ENCODE results near the gene YWHAG. TPM values are rescaled to one million over a fixed set of nuclear protein-coding genes. Genes with fewer than 3 reads are reported as not detected.

Gene YWHAG
- polyA plus RNA-seq, 1 of the 3 experiments (the other 2 are of a cell fraction), result 60.4 TPM

DNA sequence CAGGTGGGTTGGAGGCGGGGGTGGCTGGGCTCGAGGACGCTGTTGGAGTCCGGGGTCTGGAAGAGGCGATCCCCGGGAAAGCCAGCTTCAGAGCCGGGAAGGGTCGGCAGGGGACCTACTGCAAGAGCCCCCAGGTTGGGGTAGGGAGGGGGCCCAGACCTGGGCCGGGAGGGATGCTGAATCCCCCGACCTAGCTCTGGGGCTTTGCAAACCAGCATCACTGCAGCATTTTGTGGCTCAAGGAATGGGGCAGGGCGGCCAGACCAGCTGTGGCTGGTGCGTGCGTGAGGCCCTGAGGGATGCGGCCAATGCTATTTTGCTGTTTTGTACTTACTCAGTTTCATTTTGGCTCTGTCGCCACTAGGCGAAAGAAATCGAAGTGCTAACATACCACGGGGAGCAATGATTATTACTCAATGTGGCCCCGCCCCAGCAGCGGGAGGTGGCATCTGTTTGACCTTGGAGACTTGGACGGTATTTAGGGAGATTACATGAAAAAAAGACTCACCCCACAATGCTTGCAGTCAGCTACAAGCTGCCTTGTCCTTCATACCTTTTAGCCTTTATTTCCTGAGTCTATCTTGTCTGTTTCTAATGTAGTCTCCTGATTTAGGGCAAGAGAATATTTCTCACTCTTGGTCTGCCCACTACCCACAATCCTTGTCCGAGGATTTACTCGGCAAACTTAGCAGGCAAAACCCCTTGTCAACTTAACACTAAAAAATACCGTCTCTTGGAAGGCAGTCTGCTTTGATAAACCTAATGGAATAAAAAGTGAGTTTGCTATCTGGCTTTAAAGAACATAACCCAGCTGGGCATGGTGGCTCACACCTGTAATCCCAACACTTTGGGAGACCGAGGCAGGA, 40.1 kb downstream of the YWHAG start:
- ChIA-PET POLR2A (interaction anchor here (0.8 to 4.1 kb wide), 21 partner anchors 8 to 271 kb away, joined by 3 to 24 read pairs (median 6); partner anchors contain the start of genes HSPB1, MDH2, STYXL1 and YWHAG), CTCF (interaction anchor here (0.8 to 21.0 kb wide), 15 partner anchors 12 to 271 kb away, joined by 3 to 774 read pairs (median 6); partner anchors contain the start of genes HSPB1, SRRM3, STYXL1 and YWHAG)
- peak; percentile 79 for DNase-seq
- no peaks in the 10 kb centered on the region for H3K27me3 ChIP-seq (ENCODE audit: insufficient read depth)
- H3K4me1 ChIP-seq (ENCODE audit: control insufficient read depth in 1 of 2, insufficient read depth in 2 of 2, low read depth in 1 of 2, low read length in 1 of 2), result peaks cover 0 to 16% of the 10 kb centered on the region in 2 experiments; a peak in 2 of 4 replicates
- peak overlapping the region; percentile 66 to 92 for H3K27ac ChIP-seq (ENCODE audit: low read depth in 2 of 2, low read length in 1 of 2)
- 6% methylated on average over 20 of the region's 25 CpGs for WGBS (ENCODE audit: low lambda C conversion rate)
- peak overlapping the region; percentile 93 for H3K4me2 ChIP-seq
- H3K9me3 ChIP-seq, result no peaks in the 10 kb centered on the region
- peak overlapping the region; percentile 71 for H3K9ac ChIP-seq
- H3K79me2 ChIP-seq (ENCODE audit: insufficient read depth), result peaks cover 22% of the 10 kb centered on the region
- H2AFZ ChIP-seq (ENCODE audit: low read depth), result peak overlapping the region; percentile 43; the same call in 1 of the 2 replicates
- H3K4me3 ChIP-seq (ENCODE audit: low read depth in 2 of 2, low read length in 1 of 2), result peak overlapping the region; percentile 57 to 82
- peaks cover 2 to 21% of the 10 kb centered on the region in 2 experiments for H3K36me3 ChIP-seq (replicated peaks in 1 of 2; ENCODE audit: control insufficient read depth in 1 of 2, insufficient read depth in 2 of 2, low read length in 1 of 2)
- peaks cover 42% of the 10 kb centered on the region for H3F3A ChIP-seq (replicated peaks; ENCODE audit: insufficient read depth)
- H3K9me2 ChIP-seq, result no peaks in the 10 kb centered on the region
- H4K20me1 ChIP-seq (ENCODE audit: insufficient read depth), result peaks cover 13% of the 10 kb centered on the region
- TF ChIP-seq ELF1 (IDR thresholded peaks at IDR 0.05) (no peak), NRF1 (IDR thresholded peaks at IDR 0.05; ENCODE audit: low read depth, low read length) (no peak; the same call in 1 of the 2 replicates), RFX5 (IDR thresholded peaks at IDR 0.05; ENCODE audit: low read length) (no peak), PBX3 (IDR thresholded peaks at IDR 0.05) (no peak), USF1 (IDR thresholded peaks at IDR 0.05; ENCODE audit: borderline replicate concordance, low read depth) (no peak), TCF12 (IDR thresholded peaks at IDR 0.05) (peak; percentile 3), EZH2phosphoT487 (IDR thresholded peaks at IDR 0.05; ENCODE audit: borderline replicate concordance, low read depth) (no peak), MEF2A (IDR thresholded peaks at IDR 0.05; ENCODE audit: borderline replicate concordance, low read depth) (no peak), IRF3 (IDR thresholded peaks at IDR 0.05; ENCODE audit: low read depth, low read length) (no peak), FOSL2 (IDR thresholded peaks at IDR 0.05; ENCODE audit: borderline replicate concordance, low read depth) (no peak), MXI1 (IDR thresholded peaks at IDR 0.05; ENCODE audit: low read depth, low read length) (peak; percentile 60; the same call in 1 of the 2 replicates), RAD21 (IDR thresholded peaks at IDR 0.05; ENCODE audit: low read length) (peak; percentile 46), TAF1 (IDR thresholded peaks at IDR 0.05; ENCODE audit: borderline replicate concordance, low read depth, low read length) (peak; percentile 39; the same call in 1 of the 2 replicates), JUND (IDR thresholded peaks at IDR 0.05) (no peak; the same call in 1 of the 2 replicates), RCOR1 (IDR thresholded peaks at IDR 0.05; ENCODE audit: low read length) (no peak; the same call in 1 of the 2 replicates), POLR2AphosphoS5 (IDR thresholded peaks at IDR 0.05; ENCODE audit: low read depth, low read length) (0 out of 2 replicates have a peak, but pooled peaks have one; percentile 25), EP300 (IDR thresholded peaks at IDR 0.05; ENCODE audit: borderline replicate concordance in 1 of 2, low read depth in 1 of 2, low read length in 1 of 2) (no peak; a peak in 1 of 4 replicates), GABPA (IDR thresholded peaks at IDR 0.05; ENCODE audit: low read depth) (no peak), YY1 (IDR thresholded peaks at IDR 0.05; ENCODE audit: low read depth) (0 out of 2 replicates have a peak, but pooled peaks have one; percentile 34), FOXM1 (IDR thresholded peaks at IDR 0.05; ENCODE audit: low read depth) (no peak)
- TF ChIP-seq, protein P1, sequence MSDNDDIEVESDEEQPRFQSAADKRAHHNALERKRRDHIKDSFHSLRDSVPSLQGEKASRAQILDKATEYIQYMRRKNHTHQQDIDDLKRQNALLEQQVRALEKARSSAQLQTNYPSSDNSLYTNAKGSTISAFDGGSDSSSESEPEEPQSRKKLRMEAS (IDR thresholded peaks at IDR 0.05; ENCODE audit: low read depth), result peak; percentile 28; the same call in 1 of the 2 replicates
- TF ChIP-seq, protein P2, sequence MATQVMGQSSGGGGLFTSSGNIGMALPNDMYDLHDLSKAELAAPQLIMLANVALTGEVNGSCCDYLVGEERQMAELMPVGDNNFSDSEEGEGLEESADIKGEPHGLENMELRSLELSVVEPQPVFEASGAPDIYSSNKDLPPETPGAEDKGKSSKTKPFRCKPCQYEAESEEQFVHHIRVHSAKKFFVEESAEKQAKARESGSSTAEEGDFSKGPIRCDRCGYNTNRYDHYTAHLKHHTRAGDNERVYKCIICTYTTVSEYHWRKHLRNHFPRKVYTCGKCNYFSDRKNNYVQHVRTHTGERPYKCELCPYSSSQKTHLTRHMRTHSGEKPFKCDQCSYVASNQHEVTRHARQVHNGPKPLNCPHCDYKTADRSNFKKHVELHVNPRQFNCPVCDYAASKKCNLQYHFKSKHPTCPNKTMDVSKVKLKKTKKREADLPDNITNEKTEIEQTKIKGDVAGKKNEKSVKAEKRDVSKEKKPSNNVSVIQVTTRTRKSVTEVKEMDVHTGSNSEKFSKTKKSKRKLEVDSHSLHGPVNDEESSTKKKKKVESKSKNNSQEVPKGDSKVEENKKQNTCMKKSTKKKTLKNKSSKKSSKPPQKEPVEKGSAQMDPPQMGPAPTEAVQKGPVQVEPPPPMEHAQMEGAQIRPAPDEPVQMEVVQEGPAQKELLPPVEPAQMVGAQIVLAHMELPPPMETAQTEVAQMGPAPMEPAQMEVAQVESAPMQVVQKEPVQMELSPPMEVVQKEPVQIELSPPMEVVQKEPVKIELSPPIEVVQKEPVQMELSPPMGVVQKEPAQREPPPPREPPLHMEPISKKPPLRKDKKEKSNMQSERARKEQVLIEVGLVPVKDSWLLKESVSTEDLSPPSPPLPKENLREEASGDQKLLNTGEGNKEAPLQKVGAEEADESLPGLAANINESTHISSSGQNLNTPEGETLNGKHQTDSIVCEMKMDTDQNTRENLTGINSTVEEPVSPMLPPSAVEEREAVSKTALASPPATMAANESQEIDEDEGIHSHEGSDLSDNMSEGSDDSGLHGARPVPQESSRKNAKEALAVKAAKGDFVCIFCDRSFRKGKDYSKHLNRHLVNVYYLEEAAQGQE (IDR thresholded peaks at IDR 0.05; ENCODE audit: low read depth, low read length), result no peak
- TF ChIP-seq, protein P3, sequence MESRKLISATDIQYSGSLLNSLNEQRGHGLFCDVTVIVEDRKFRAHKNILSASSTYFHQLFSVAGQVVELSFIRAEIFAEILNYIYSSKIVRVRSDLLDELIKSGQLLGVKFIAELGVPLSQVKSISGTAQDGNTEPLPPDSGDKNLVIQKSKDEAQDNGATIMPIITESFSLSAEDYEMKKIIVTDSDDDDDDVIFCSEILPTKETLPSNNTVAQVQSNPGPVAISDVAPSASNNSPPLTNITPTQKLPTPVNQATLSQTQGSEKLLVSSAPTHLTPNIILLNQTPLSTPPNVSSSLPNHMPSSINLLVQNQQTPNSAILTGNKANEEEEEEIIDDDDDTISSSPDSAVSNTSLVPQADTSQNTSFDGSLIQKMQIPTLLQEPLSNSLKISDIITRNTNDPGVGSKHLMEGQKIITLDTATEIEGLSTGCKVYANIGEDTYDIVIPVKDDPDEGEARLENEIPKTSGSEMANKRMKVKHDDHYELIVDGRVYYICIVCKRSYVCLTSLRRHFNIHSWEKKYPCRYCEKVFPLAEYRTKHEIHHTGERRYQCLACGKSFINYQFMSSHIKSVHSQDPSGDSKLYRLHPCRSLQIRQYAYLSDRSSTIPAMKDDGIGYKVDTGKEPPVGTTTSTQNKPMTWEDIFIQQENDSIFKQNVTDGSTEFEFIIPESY (IDR thresholded peaks at IDR 0.05; ENCODE audit: borderline replicate concordance, low read depth), result no peak

Measured in SK-N-SH (cell line).